ENCODE results near the gene SP9.

- TF ChIP-seq EZH2 (IDR thresholded peaks at IDR 0.05; ENCODE audit: borderline replicate concordance, low read depth, low read length) = no peak
- TF ChIP-seq YY1 (IDR thresholded peaks at IDR 0.05; ENCODE audit: borderline replicate concordance in 1 of 3, control insufficient read depth in 1 of 3, extremely low read depth in 1 of 3, insufficient read depth in 3 of 3, insufficient read length in 1 of 3, insufficient replicate concordance in 2 of 3, low read depth in 1 of 3, low read length in 2 of 3) = no peak
- TF ChIP-seq ARID4B (CRISPR knock-in tag; IDR thresholded peaks at IDR 0.05) = no peak
- TF ChIP-seq RCOR1 (IDR thresholded peaks at IDR 0.05; ENCODE audit: borderline replicate concordance in 1 of 2, low read depth in 2 of 2, low read length in 2 of 2) = no peak
- no peak for TF ChIP-seq SMAD2 (IDR thresholded peaks at IDR 0.05; ENCODE audit: low read depth, low read length)
- no peak for TF ChIP-seq TSC22D4 (tag; IDR thresholded peaks at IDR 0.05)
- TF ChIP-seq MYC (IDR thresholded peaks at IDR 0.05; ENCODE audit: low read depth, low read length) = no peak
- TF ChIP-seq MYC (CRISPR knock-in tag; IDR thresholded peaks at IDR 0.05; ENCODE audit: borderline replicate concordance, low read depth) = no peak
- no peak for TF ChIP-seq ZBTB33 (CRISPR knock-in tag; IDR thresholded peaks at IDR 0.05)
- TF ChIP-seq E2F5 (CRISPR knock-in tag; IDR thresholded peaks at IDR 0.05) = no peak
- no peak for TF ChIP-seq JUND (IDR thresholded peaks at IDR 0.05; ENCODE audit: borderline replicate concordance, low read depth, low read length)
- no peak for TF ChIP-seq JUND (tag; IDR thresholded peaks at IDR 0.05; ENCODE audit: borderline replicate concordance, low read depth, low read length)
- TF ChIP-seq POU5F1 (IDR thresholded peaks at IDR 0.05; ENCODE audit: borderline replicate concordance, low read depth, low read length, partially characterized antibody) = no peak
Measured at GRCh38 chr2:174330945-174331594, 3.7 kb upstream of the SP9 start.
